T-helper 22 cell (primary cell): ENCODE results near the gene TMEM147.

Experiments used
- DNase-seq: peaks from one replicate; pipeline ENCODE4 v3.0.0-alpha.2; 2020; ENCODE audit warnings: low read depth

TMEM147 gene

DNA sequence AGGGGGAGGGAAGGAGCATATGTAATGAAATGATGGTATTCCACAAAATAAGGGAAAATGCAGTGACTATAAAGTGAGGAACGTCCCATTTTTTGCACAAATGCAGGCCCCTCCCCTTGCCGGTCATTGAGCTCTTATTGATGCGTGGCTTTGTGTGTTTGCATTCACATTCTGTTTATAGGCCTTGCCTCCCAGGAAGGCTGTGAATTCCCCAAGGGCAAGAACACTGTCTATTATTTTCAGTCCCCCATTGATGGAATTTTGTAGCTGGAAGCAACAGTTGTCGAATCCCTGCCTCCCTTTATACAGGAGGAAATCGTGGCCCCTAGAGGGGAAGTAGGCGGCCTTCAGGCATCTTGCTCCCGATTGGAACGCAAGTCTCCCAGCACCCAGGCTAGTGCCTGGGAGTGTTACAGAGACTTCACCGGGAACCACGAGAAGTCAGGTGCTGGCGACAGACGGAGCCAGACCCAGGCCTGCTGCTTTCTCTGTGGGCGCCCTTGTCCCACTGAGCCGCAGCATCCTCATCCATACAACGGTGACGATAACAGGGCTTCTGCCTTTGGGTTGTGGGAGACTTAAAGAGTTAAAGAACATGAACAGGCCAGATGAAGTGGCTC is 24.2 kb upstream of the TMEM147 start:
- DNase-seq: no peak

DNA sequence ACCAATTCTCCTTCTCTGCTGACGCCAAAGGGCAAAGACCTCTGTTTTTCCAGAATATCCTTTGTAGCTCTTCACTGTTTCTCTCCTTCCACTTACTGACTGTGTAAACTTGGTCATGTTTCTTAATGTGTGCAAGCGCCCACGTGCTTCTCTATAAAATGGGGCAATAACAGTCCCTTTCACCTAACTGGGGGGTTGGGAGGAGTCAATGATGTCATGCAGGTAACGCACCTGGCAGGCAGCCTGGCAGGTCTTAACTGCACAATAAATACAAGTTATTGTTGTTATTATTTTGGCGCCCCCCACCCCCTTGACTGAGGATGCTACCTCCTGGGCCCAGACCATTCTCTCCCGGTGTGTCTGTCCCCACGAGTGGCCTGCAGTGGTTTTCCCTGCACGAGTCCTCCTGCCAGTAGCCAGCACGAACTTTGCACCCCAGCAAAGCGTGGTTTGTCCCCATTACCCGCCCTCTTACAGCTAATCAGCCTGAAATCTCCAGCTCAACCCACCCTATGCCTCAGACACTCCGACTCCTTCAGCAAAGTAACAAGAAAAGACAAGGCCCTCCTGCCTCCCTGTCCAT is 22.6 kb upstream of the TMEM147 start:
- DNase-seq: no peak

DNA sequence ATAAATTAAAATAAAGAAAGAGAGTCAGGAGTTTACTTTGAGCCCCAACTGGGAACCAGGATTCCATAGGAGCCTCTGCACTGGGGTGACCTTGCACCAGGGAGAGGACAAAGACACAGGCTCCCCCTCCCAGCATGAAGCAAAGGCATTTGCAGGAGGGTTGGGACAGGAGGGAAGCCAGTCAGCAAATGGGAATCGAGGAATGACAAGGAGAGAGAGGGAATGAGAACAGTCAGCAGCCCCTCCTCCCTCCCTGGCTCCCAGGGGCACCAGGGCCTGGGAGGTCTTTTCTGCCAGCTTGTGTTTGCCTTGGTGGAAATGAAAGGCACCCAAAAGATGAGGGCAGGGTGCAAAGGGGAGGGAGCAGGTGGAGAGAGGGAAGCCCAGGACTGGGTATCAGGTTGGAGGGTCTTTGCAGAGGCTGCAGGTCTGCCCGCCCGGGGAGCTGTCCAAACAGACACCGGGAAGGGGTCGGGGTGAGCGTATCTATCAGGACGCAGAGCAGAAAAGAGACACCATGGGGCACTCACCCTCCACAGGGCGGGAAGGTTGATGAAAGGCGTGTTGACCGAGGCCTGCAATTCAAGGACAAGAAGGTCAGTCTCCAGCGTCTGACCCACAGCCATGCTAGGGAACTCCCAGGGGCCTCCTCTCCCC is 21.1 kb upstream of the TMEM147 start:
- no peak for DNase-seq

DNA sequence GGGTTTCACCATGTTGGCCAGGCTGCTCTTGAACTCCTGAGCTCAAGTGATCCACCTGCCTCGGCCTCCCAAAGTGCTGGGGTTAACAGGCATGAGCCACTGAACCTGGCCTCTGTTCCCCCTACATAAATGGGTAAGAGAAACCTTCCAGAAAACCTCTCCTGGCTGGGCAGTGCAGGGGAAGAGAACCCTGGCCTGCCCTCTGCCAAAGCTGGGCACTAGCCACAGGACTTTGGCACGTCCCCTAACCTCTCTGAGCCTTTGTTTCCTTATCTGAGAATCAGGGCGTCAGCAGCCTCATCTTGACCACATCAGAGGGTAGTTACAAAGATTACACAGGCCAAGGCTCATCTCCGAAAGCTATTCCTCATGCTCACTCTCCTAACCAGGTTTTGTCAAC is 19.6 kb upstream of the TMEM147 start:
- no peak for DNase-seq

DNA sequence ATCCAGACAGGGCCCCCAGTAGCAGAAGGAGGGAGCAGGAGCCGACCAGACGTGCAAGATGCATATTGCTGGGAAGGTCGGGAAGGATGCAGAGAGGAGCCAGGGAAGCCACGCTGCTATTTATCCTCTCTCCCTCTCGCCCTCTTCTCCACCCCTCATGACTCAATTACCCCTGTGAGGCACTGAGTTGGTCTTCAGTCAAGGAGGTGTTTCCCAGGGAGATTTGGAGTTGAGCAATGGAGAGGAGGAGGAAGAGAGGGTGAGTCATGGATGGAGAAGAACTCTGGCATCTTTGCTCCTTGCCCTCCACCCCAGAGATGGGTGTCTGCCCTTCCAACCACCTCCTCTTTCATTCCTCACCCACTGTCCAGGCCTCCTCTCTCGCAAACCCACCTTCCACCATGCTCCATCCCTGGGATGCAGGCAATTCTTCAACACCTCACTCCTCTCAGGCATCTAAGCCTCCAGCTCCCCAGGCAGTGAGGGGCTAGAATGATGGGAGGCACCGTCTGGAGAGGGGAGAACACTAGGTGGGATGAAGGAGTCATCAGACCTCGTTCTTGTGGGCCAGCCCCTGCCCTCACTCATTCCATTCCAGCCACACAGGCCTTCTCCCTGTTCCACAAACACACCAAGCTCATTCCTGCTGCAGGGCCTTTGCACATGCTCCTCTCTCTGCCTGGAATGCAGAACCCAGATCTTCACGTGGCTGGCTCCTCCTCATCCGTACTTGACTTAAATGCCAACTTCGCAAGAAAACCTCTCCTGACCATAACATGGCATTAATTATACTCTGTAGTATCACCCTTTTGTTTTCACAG is 17.0 kb upstream of the TMEM147 start, which contains the start of gene SBSN:
TSS of gene SBSN (minus strand) at position 94 of the 821 bp plus-strand sequence. CDS start at position 64, 30 bp downstream.
- DNase-seq: no peak

DNA sequence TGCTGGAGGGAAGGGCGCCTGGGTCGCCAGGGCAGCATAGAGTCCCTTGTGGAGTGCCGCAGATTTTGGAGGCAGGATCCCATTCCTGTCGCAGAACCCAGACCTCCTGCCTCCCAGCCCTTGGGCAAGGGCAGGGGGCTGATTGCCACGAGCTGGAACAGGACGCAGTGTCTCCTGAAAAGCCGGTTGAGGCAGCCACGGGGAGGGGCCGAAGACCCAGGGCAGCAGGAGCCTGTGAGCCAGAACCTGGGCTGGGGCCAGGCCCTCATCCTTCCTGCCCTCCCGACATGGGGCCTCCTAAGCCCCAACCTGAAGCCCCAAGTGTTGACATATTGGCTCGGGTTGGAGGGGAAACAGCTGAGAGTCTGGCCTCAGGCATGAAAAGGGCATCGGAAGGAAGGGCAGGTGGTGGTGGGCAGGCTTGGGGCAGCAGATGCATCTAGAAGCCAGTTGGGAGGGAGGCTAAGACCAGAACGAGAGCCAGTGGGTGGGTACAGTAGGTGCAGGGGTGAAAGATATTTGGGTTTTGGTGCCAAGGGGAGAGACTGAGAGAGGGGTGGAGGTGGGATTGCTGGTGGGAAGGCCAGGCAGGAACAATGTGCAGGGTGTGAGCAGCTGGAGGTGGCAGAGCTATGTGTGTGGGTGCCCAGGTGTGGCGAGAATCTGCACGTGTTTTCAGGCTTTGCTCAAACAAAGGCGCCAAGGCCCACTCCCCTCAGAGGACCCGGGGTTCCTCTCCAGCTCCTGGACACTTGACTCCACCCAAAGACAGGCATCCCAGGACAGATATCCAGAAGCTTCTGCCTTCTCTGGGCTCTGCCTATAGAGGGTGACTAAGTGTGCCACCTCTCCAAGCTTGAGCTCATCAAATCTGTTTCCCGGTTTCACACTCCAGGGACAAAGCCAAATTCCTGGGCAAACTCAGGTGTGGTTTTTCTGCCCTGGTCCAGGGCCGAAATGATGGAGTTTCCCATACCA is 15.9 kb upstream of the TMEM147 start:
- DNase-seq: no peak

DNA sequence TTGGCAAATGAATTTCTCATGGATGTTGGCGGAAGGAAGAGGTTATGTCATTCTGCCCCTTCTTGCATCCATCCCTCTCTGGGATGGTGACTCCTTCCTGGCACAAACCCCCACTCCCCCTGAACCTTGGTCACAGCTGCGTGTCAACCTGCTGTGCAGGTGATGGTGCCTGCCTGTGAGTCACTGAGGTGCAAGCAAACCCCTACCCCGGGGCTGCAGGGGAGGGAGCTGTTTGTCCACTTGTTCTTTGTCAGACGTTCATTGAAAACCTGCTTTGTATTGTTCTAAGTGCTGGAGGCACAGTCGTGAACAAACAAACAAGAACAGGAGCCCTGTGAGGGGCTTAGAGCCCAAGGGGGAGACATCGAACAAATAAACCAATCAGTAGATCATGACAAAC is 14.1 kb upstream of the TMEM147 start:
- DNase-seq: no peak

DNA sequence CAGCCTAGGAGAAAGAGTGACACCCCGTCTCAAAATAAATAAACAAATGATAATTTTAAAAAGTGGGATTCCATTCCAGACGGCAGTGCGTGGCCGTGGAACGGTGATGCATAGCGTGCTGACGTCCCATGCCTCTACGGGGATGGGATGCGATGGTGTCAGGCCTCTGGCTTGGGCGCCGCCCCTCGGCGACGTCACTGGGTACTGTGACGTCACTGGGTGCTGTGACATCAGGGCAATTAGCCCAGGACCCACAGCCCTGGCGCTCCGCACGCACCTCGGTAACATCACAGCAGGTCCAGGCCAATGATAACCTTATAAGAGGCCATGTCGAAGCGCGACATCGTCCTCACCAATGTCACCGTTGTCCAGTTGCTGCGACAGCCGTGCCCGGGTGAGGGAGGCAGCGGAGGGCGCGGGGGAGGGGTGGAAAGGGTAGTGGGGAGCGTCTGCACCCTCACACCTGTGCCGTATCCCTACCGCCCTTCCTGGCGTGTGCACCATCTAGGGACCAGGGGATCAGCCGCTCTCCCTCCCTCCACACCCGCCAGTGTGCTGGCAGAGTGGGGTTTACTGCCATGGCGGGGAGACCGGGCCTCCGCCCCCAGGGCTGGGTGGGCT is 12.1 kb upstream of the TMEM147 start, which contains the start of gene GAPDHS:
TSS of gene GAPDHS (plus strand) at position 256 of the 621 bp plus-strand sequence. CDS start at position 328, 72 bp downstream.
- DNase-seq: no peak

DNA sequence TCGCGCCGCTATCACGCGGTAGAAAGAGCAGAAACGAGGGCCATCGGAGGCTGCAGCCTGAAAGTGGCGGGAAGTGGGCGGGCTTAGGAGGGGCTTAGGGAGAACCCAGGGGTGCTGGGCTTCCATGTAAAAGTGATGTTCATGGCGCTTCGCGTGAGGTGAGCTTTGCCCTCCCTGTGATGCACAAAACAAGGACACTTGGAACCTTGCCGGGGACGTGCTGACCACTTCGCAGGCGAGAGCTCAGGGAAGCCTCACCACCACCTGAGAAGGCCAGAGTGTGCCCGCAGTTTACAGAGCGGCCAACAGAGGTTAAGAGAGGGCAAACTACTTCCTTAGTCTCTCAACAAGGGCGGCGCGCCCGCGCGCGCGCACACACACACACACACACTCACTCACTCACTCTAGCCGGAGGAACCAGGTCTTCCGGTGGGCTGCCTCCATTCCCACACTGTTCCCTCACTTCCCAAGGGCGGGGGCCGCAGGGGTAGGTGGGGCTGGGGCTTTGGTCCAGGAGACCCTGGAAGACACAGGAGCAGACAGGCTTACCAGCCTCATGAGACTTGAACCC is 11.5 kb upstream of the TMEM147 start:
- no peak for DNase-seq

DNA sequence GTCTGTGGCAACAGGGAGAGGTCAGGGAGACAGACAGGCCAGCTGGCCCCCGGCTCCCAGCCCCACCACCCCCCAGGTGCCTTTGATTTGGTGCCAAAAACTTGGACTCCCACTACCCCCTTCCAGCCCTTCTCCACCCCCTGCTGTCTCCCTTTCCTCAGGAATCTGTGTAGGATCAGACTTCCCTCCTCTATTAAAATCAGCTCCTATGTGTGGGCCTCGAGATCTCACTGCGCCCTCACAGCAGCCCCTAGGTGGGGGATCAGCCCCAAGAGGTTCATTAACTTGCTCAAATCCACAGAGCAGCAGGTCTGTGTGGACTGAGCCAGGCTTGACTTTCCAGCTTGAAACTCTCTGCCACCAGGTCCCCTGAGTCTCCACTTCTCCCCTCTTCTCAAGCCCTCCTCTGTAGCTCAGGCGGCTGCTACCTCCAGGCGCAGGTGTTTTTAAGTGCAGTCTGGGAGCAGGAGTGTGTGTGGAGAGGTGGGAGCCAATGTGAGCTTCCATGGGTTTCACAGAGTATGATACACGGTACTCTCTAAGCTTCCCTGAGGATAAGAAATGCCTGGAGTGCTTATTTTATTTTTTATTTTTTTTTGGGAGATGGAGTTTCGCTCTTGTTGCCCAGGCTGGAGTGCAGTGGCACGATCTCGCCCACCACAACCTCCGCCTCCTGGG is 10.5 kb upstream of the TMEM147 start:
- DNase-seq: no peak

DNA sequence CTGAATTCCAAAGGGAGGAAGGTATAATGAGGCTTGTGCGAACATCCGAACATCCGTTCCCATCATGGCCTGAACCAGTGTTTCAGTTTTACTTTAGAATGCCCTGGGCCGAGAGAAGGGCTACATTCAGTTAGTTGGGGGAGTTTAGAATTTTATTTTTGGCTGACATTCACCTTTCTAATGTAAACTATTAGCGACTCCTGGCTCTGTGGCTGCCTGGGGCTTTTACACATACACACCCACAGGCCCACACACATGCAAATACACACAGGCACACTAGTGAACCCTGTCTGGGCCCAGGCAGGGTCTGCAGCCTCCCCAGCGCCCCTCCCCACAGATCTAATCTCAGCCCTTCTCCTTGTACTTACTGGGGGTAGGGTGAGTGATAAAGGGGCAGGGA is 6.1 kb upstream of the TMEM147 start:
- DNase-seq: no peak

DNA sequence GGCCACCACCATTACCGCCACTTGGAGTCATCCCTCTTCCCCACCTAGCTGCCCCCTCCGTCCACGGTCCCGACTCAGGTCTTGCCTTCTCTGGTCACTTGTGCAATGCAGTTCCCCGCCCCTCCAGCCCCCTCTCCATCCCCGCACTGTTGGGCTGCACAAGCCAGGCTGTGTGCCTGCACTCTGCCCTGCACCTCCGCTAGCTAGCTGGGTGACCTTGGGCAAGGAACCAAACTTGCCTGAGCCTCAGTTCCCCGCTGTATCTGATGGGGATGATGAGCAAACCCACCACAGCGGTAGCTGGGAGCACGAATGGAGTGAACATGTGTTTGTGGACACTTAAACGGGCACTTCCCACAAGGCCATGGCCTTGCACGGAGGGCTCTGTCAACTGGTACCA is 5.6 kb upstream of the TMEM147 start:
- DNase-seq: no peak

DNA sequence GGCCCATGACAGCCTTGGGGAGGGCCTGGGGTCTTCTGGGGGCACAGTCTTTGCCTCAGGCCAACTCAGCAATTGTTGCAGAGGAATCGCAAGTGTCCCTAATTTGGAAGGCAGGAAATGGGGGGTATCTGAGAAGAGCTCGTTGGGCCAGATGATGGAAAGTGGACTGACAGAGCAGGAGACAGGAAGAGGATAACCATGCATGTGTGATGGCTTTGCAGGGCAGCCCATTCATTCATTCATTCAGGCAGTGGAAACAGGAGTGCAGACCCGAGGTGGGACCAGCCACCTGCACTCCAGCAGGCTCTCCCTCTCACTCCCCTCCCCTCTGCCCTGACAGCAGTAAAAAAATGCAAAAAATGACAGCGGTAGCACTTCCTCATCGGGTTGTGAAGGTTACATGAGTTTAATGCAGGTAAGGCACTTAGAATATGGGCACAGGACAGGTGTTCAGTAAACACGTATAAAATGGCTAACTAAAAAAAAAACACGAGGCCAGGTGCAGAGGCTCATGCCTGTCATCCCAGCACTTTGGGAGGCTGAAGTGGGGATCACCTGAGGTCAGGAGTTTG is 5.0 kb upstream of the TMEM147 start:
- DNase-seq: no peak

DNA sequence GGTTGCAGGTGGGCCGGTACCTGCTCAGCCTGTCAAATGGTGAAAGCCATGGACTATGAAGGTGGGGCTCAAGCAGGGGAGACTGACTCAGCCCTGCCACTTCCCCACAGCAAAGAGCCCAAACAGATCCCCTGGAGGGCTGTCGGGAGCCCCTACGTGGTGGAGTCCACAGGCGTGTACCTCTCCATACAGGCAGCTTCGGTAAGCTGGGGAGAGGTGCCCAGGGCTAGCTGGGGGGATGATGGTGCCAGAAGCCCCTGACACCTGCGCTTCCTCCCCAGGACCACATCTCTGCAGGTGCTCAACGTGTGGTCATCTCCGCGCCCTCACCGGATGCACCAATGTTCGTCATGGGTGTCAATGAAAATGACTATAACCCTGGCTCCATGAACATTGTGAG is 3.2 kb upstream of the TMEM147 start:
- no peak for DNase-seq

DNA sequence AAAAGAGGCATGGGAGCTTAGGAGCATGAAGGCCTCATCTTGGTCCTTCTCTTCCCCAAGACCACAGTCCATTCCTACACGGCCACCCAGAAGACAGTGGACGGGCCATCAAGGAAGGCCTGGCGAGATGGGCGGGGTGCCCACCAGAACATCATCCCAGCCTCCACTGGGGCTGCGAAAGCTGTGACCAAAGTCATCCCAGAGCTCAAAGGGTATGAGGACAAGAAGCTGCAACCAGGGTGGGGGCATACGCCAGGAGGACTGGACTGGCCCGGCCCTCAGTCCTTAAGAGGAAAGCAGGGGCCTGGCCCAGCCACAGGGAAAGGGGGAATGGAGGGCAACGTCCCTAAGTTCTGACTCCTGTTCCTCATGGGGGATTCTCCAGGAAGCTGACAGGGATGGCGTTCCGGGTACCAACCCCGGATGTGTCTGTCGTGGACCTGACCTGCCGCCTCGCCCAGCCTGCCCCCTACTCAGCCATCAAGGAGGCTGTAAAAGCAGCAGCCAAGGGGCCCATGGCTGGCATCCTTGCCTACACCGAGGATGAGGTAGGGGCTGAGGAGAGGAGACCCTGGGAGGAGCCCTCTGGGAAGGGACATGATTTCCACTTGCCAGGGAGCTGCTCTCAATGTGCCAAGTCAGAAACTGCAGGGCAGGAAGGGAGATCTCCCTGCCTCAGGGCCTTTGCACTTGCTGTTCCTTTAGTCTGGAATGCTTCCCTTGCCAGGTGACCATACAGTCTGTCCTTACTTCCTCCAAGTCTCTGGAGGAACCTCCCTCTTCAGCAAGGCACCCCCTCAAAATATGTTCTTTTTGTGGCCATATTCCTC is 1.9 kb upstream of the TMEM147 start:
- no peak for DNase-seq

DNA sequence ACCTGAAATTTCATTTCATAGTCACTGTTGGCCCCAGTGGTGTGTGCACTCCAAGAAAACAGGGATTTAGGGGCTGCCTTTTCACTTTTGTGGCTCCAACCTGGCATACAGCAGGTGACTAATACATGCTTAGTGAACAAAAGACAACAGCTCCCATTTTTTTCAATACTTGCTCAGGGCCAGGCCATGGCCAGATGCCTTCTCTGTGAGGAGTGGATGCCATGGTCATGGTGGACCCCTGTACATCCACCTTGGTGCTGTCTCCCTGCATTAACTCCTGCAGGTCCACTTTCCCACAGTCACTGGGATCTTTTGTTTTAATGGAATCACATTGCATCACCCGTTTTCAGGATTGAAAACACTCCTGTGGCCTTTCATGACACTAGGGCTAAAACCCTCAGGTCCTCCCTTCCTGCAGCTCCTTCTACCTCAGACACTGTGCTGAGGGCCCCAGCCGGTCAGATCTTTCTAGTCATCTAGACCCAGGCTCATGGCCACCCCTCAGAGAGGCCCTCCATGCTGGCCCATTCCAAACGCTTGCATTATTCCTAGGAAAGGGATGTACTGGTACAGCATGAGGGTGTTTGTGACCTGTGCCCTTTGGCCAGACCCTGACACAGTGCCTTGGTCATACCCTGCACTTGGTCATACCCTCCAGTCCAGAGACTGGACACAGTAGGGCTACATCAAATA is 1.2 kb upstream of the TMEM147 start:
- DNase-seq: no peak

DNA sequence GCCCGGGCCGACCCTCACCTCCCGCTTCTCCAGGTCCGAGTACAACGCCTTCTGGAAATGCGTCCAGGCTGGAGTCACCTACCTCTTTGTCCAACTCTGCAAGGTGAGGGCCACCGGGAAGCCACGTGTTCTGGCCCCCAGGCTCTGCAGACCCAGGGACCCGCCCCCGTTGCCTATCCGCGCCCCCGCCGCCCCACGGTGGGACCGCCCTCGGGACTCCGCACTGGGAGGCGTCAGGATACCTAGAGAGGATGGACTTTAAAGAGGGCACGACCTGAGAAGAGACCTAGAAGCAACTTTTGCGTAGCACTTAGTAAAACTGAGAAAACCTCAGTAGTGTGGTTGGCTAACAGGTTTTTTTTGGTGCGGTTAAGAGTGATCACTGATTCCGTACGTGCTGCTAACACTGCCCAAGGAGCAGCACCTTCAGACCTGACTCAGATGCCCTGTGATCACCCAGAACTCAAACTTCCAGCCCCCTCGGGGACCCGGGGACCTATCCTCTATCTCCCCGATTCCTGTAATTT is 492 bp downstream of the TMEM147 start:
- peak; percentile 26 for DNase-seq

DNA sequence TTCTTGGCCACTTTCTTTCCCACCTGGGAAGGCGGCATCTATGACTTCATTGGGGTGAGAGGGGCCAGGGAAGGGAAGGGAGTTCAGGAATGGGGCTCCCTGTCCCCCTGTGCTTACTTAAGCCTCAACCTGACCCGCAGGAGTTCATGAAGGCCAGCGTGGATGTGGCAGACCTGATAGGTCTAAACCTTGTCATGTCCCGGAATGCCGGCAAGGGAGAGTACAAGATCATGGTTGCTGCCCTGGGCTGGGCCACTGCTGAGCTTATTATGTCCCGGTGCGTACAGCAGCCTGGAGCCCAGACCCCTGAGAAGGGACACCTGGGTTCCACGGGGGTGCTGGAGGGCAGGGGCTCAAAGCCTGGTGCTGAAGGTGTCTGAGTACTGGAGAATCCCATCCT is 1.1 kb downstream of the TMEM147 start:
- no peak for DNase-seq
